ENCODE measurements around the gene VSTM2B.
A peak's percentile ranks its signal among the peaks of the same experiment; 100 is the strongest.

Gene VSTM2B

GRCh38 chr19:29566496-29567054 lies 40.8 kb downstream of the VSTM2B start:
- no peak for DNase-seq (ENCODE audit: low spot score)

GRCh38 chr19:29567366-29567915 lies 41.6 kb downstream of the VSTM2B start:
- DNase-seq (ENCODE audit: low spot score): no peak

DNA sequence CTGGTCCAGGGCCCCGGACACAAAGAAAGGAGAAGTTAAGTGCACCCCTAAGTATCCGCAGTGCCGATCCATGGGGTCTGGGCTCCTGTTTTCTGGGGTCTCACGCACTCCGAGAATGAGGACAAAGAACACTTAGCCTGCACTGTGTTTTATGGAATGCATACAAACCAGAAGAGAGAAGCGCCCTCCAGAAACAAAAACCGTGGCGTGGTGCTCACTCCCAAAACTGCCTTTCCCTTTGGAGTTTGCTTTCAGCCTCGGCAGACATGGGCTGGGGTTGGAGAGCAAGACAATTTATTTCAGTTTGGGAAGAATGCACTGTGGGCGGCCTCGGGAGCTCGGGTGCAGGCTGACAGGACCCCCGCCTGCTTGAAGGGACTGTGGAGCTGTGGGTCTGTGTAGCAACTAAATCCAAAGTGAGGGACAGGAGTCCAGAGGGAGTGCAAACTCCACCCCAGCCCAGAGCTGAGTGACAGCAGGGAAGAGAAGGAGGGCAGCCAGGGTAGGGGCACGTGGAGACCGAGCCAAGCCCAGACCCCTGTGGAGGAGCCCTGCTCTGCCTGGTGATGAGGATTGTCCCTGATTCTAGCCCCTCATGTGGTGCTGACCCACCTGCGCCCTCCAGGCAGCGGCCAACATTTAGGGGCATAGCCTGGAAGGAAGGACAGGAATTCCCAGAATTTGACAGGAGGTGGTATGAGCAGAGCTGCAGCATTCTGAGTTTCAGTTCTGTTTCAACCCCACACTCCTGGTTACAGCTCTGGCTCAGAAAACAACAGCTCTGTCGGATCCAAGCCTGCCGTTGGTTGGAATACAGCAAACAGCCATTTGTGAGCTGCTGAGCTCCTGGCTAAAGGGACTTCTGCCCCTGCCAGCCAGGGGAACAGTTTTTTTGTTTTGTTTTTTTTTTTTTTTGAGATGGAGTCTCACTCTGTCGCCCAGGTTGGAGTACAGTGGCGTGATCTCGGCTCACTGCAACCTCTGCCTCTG lies 42.5 kb downstream of the VSTM2B start:
- DNase-seq (ENCODE audit: low spot score): no peak

DNA sequence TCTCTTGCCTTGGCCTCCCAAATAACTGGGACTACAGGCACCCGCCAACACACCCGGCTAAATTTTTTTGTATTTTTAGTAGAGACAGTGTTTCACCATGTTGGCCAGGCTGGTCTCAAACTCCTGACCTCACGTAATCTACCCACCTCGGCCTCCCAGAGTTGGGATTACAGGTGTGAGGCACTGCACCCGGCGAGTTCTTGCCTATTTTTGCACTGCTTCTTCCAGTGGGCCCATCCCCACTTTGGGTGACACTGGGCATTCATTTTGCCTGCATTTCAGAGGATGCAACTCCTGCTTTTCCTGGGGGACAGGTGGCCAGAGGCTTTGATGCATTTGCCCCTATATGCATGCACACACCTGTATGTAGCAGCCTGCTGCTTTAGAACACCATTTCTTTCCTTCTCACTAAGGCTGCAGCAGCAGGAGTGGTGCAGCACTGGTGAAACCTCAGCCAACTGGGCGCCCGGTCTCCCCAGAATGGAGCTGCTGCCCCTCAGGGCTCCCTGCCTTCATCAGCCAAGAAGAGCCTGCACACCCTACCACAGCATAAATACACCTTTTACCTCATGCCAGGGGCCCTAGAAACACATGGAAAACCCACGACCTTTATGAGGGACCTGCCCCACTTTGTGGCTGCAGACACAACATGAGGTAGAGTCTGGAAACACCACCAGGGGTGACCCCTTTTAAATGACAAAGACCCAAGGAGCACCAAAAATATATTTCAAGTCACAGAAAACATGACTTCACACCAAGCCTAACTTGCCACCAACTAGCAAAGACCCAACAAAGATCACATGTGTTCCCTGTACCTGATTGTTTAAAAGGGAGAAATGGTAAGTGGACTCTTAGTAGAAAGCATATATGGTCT lies 43.5 kb downstream of the VSTM2B start:
- no peak for DNase-seq (ENCODE audit: low spot score)

GRCh38 chr19:29571181-29571580 lies 45.4 kb downstream of the VSTM2B start:
- DNase-seq (ENCODE audit: low spot score): no peak

DNA sequence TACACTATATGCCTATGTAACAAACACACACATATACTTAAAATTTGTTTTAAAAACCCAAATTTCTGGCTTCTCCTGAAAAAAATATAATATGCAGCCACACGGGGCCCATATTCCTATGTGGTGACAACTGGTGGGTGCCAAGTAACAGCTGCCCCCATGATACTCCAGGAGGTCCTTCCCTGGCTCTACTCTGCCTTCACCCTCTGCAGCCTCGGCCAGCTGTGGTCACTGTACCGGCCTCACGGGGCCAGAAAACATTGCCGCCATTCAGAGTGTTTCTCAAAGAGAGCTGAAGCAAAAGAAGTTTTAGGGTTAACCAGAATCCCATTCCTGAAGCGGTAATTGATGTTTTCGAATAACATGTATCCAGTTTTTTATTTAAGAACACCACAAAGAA lies 47.7 kb downstream of the VSTM2B start:
- DNase-seq (ENCODE audit: low spot score): no peak

- DNase-seq (ENCODE audit: low spot score): no peak
Measured at GRCh38 chr19:29574510-29574909, 48.7 kb downstream of the VSTM2B start.

GRCh38 chr19:29576046-29576606 lies 50.3 kb downstream of the VSTM2B start:
- peak; percentile 58 for DNase-seq (ENCODE audit: low spot score)

- DNase-seq (ENCODE audit: low spot score): peak; percentile 72
Measured at GRCh38 chr19:29576761-29577648, 51.2 kb downstream of the VSTM2B start.

- DNase-seq (ENCODE audit: low spot score): no peak
Measured at GRCh38 chr19:29577649-29577963, 51.8 kb downstream of the VSTM2B start.

DNA sequence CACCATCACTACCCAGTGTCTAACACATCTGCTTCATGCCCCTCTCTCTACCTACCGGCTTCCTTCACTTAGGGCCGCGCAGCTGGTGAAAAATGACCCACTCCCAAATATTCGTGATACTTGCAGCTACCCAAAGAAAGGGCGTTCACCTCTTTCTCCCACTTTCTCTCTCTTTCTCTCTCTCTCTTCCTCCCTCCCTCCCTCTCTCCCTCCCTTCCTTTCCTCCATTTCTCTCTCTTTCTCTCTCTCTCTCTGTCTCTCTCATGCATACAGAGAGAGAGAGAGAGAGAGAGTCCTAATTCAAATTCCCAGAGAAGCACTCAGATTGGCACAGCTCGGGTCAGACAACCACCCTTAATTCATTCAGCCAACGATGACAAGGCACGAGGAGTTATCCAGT lies 52.6 kb downstream of the VSTM2B start:
- DNase-seq (ENCODE audit: low spot score): no peak

DNA sequence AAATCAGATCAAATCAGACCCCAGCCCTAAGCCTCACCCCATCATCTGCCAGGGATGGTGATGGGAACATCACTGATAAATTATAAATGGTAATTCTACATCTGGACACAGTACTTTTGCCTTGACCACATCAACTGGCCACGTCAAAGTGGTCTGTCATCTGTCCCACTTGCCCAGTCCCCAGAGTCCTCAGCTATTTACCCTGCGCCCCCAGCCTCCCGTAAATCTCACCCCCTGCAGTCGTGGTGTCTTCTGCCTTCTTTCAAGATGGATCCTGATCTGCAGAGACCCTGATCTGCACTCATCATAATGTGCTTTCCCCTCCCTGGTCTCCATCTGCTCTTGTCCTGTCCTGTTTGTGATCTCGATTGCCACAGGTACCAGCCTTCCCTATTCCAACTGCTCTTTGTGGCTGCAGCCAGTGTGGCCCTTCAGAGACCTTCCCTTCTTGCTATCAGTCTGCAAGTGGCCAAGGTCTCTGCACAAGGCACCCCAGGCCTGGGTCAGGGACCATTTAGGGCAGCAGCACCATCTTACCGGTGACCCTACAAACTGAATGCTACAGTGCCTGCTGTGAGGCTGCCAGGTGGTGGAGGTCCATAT lies 53.6 kb downstream of the VSTM2B start:
- DNase-seq (ENCODE audit: low spot score): no peak

- no peak for DNase-seq (ENCODE audit: low spot score)
Measured at GRCh38 chr19:29581398-29581797, 55.6 kb downstream of the VSTM2B start.

DNA sequence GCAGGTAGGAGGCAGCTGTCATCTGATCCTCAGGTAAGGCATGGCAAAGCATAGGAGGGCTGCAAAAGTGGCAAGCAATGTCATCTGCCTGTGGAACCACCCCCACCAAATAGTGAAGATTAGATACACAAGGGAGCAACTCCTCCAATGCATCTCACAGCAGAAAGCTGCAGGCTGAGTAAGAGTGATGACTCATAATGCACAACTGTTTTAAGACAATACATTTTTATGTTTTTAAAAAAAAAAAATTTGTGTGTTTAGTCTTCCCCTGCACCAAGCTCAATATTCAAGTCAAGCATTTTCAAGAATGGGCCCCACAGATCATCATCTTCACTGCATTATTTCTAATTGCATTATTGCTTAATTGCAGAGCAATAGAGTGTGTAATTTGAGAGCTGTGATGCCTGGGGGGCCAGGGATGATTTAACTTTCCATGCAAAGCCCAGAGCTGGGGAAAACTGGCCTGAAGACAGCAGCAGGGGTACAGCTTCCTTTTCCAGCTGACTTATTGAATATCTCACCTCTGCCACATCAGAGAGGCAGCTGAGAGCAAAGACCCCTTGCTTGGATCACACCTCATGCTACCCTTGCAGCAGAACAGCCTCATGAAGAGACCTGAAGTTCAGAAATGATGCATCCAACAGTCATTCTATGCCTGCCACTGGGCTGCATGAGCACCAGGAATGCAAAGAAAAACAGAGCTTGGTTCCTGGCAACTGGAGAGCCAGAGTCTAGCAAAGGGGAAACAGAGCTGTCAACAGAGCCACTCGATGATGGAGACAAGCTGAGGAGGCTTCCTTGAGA lies 57.6 kb downstream of the VSTM2B start:
- no peak for DNase-seq (ENCODE audit: low spot score)

- DNase-seq (ENCODE audit: low spot score): no peak
Measured at GRCh38 chr19:29586401-29586800, 60.6 kb downstream of the VSTM2B start.

DNA sequence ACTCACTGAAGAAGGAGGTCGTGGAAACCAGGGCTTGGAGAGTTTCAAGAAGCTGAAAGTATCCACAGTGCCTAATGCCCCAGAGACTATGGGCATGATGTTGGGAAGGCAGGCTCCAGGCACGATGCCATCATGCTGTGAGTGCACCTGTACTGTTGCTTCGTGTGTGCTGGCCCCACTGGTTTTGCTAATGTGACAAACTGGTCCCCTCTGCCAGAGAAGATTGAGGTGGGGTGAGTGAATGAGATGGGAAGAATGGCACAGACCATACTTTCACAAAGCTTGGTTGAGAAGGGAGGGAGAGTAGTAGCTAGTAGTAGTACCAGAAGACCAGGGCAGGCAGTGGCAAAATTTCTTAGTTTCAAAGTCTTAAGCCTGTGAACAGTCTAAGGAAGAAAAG lies 61.3 kb downstream of the VSTM2B start:
- no peak for DNase-seq (ENCODE audit: low spot score)

DNA sequence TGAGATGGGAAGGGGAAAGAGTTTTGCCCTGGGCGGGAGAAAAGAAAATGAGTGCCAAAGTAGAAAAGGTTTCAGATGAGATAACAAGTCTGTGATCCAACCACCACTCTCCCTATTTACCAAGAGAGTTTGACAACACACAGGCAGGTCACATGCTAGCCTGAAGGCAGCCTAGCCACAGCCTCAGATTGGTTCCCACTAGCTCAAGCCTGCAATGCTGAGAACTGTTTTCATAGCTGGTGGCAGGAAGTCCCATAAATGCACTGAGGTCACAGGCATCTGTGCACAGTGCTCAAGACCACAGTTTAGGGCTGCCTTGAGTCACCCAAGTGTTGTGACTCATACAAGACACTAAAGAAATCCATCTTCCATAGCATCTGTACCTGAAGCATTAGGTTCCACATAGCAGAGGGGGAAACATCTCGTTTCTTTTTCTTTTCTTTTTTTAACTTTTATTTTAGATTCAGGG lies 61.8 kb downstream of the VSTM2B start:
- DNase-seq (ENCODE audit: low spot score): no peak

DNA sequence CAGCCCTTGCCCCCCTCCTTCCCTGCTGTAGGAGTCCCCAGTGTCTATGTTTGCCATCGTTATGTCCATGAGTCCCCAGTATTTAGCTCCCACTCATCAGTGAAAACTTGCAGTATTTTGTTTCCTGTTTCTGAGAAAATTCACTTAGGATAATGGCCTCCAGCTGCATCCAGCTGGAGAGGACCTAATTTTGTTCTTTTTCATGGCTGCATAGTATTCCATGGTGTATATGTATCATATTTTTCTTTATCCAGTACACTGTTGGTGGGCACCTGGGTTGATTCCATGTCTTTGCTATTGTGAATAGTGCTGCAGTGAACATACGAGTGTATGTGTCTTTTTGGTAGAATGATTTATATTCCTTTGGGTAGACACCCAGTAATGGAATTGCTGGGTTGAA lies 62.3 kb downstream of the VSTM2B start:
- no peak for DNase-seq (ENCODE audit: low spot score)

DNA sequence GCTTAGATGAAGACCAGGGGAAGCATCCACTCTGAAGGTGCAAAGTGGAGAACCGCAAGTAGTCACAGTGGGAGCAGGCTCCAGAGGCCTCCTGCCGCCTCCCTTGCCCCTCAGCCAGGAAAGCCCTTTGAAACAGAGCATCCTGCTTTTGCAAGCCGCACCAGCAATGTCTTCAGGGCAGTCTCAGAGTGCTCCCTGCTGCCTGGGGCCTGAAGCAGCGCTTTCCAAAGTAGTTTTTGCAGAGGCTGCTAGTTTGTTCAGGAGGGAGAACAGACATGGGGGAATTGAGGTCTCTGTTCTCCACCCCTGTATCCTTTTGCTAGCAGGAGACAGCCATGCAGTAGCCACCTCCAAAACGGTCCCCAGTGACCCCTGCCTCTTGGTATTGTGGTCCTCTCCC lies 64.5 kb downstream of the VSTM2B start:
- DNase-seq (ENCODE audit: low spot score): no peak

DNA sequence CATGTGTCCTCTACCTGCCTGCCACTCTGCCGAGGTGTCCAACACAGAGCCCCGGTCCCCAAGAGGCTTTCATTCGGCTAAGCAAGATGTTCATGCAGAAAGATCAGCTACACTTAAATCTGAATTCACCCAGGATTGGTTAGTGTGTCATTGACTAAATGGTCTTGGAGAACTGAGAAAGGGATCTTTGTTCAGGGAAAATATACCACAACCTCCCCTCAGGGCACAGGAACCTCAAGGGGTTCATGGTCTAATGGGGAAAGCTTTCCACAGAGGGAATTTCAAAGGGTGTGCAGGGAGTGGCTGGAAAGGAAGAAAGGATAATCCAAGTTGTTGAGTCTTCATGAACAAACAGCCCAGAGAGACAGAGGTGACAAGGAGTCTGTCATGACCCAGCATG lies 65.9 kb downstream of the VSTM2B start:
- no peak for DNase-seq (ENCODE audit: low spot score)
